Neural cell (in vitro differentiated cells): ENCODE data around the gene PRSS27.

Experiments used
- CTCF ChIP-seq: fragments of 450-650 bp; IDR thresholded peaks from 2 replicates; pipeline ENCODE4 v1.5.1; 2014; ENCODE audit warnings: antibody characterized with exemption, mild to moderate bottlenecking, moderate library complexity; ENCODE audit not compliant: poor library complexity, severe bottlenecking
- MXI1 ChIP-seq: fragments of 450-650 bp; conservative IDR thresholded peaks from 2 replicates; pipeline ENCODE4 v1.6.1; 2014; ENCODE audit warnings: antibody characterized with exemption, mild to moderate bottlenecking; ENCODE audit not compliant: poor library complexity, severe bottlenecking
- RAD21 ChIP-seq: fragments of 450-650 bp; conservative IDR thresholded peaks from 2 replicates; pipeline ENCODE4 v1.6.1; 2014; ENCODE audit warnings: antibody characterized with exemption, mild to moderate bottlenecking, moderate library complexity
- REST ChIP-seq: IDR thresholded peaks from 2 replicates; pipeline ENCODE4 v1.6.1; 2012; ENCODE audit warnings: borderline replicate concordance

- TF ChIP-seq CTCF (no peak), MXI1 (no peak), RAD21 (no peak), REST (no peak)
Measured at GRCh38 chr16:2756288-2757015, 36.4 kb upstream of the PRSS27 start.
